ENCODE data around the gene CEP131. TPM values are rescaled to one million over a fixed set of nuclear protein-coding genes. Genes with fewer than 3 reads are reported as not detected.

CEP131 gene
- total and polyA plus RNA-seq, 4 donors, result 7.2 to 26.6 (median 18.3) TPM

GRCh38 chr17:81191646-81192045 lies 31.1 kb downstream of the CEP131 start:
- peaks cover 97% of the 10 kb centered on the region for H3K36me3 ChIP-seq (ENCODE audit: control insufficient read depth, insufficient read depth, low read length)

GRCh38 chr17:81191116-81191515 lies 31.6 kb downstream of the CEP131 start:
- Histone ChIP-seq H3K27ac (ENCODE audit: low read depth, low read length) (no peak overlapping the region), H3K4me1 (ENCODE audit: control insufficient read depth, insufficient read depth, low read length) (no peaks in the 10 kb centered on the region), H3K36me3 (ENCODE audit: control insufficient read depth, insufficient read depth, low read length) (peaks cover 91% of the 10 kb centered on the region), H3K27me3 (ENCODE audit: control insufficient read depth, insufficient read depth, low read length) (no peaks in the 10 kb centered on the region), H3K4me3 (ENCODE audit: low read depth, low read length) (no peak overlapping the region), H3K9me3 (ENCODE audit: control insufficient read depth, insufficient read depth, low read length) (no peaks in the 10 kb centered on the region)
- no peak for DNase-seq (ENCODE audit: low read depth in 4 of 6, low spot score in 6 of 6)
- 84% methylated on average over 18 of the region's 20 CpGs for WGBS (ENCODE audit: insufficient coverage)

More at GRCh38 chr17:81191646-81192045, 31.1 kb downstream of the CEP131 start:
- no peak overlapping the region for H3K4me3 ChIP-seq (ENCODE audit: low read depth, low read length)
- no peak for DNase-seq (ENCODE audit: low read depth in 4 of 6, low spot score in 6 of 6)
- H3K27ac ChIP-seq (ENCODE audit: low read depth, low read length), result no peak overlapping the region
- H3K27me3 ChIP-seq (ENCODE audit: control insufficient read depth, insufficient read depth, low read length), result no peaks in the 10 kb centered on the region
- peaks cover 2% of the 10 kb centered on the region for H3K4me1 ChIP-seq (ENCODE audit: control insufficient read depth, insufficient read depth, low read length)
- H3K9me3 ChIP-seq (ENCODE audit: control insufficient read depth, insufficient read depth, low read length), result no peaks in the 10 kb centered on the region
- WGBS (ENCODE audit: insufficient coverage), result 98% methylated on average over 11 of the region's 14 CpGs

- H3K27ac ChIP-seq (ENCODE audit: low read depth, low read length), result no peak overlapping the region
- H3K9me3 ChIP-seq (ENCODE audit: control insufficient read depth, insufficient read depth, low read length), result no peaks in the 10 kb centered on the region
- no peaks in the 10 kb centered on the region for H3K27me3 ChIP-seq (ENCODE audit: control insufficient read depth, insufficient read depth, low read length)
- H3K4me1 ChIP-seq (ENCODE audit: control insufficient read depth, insufficient read depth, low read length), result no peaks in the 10 kb centered on the region
- H3K4me3 ChIP-seq (ENCODE audit: low read depth, low read length), result no peak overlapping the region
- H3K36me3 ChIP-seq (ENCODE audit: control insufficient read depth, insufficient read depth, low read length), result peaks cover 86% of the 10 kb centered on the region
- no peak for DNase-seq (ENCODE audit: low read depth in 4 of 6, low spot score in 6 of 6)
- 96% methylated on average over 28 of the region's 28 CpGs for WGBS (ENCODE audit: insufficient coverage)
Measured at GRCh38 chr17:81190591-81190990, 32.2 kb downstream of the CEP131 start.

- 76% methylated on average over 27 of the region's 27 CpGs for WGBS (ENCODE audit: insufficient coverage)
- no peaks in the 10 kb centered on the region for H3K27me3 ChIP-seq (ENCODE audit: control insufficient read depth, insufficient read depth, low read length)
- no peak overlapping the region for H3K27ac ChIP-seq (ENCODE audit: low read depth, low read length)
- H3K4me1 ChIP-seq (ENCODE audit: control insufficient read depth, insufficient read depth, low read length), result no peaks in the 10 kb centered on the region
- H3K4me3 ChIP-seq (ENCODE audit: low read depth, low read length), result no peak overlapping the region
- peaks cover 79% of the 10 kb centered on the region for H3K36me3 ChIP-seq (ENCODE audit: control insufficient read depth, insufficient read depth, low read length)
- H3K9me3 ChIP-seq (ENCODE audit: control insufficient read depth, insufficient read depth, low read length), result no peaks in the 10 kb centered on the region
- DNase-seq (ENCODE audit: low read depth in 4 of 6, low spot score in 6 of 6), result no peak
Measured at GRCh38 chr17:81189670-81190530, 32.9 kb downstream of the CEP131 start.

- WGBS (ENCODE audit: insufficient coverage), result 97% methylated on average over 7 of the region's 7 CpGs
- H3K36me3 ChIP-seq (ENCODE audit: control insufficient read depth, insufficient read depth, low read length), result peaks cover 70% of the 10 kb centered on the region
- H3K4me3 ChIP-seq (ENCODE audit: low read depth, low read length), result no peak overlapping the region
- no peaks in the 10 kb centered on the region for H3K4me1 ChIP-seq (ENCODE audit: control insufficient read depth, insufficient read depth, low read length)
- no peaks in the 10 kb centered on the region for H3K27me3 ChIP-seq (ENCODE audit: control insufficient read depth, insufficient read depth, low read length)
- DNase-seq (ENCODE audit: low read depth in 4 of 6, low spot score in 6 of 6), result no peak
- H3K9me3 ChIP-seq (ENCODE audit: control insufficient read depth, insufficient read depth, low read length), result no peaks in the 10 kb centered on the region
- no peak overlapping the region for H3K27ac ChIP-seq (ENCODE audit: low read depth, low read length)
Measured at GRCh38 chr17:81189016-81189415, 33.7 kb downstream of the CEP131 start.

- 99% methylated on average over 10 of the region's 12 CpGs for WGBS (ENCODE audit: insufficient coverage)
- H3K27me3 ChIP-seq (ENCODE audit: control insufficient read depth, insufficient read depth, low read length), result no peaks in the 10 kb centered on the region
- no peak overlapping the region for H3K4me3 ChIP-seq (ENCODE audit: low read depth, low read length)
- H3K9me3 ChIP-seq (ENCODE audit: control insufficient read depth, insufficient read depth, low read length), result no peaks in the 10 kb centered on the region
- H3K36me3 ChIP-seq (ENCODE audit: control insufficient read depth, insufficient read depth, low read length), result peaks cover 65% of the 10 kb centered on the region
- DNase-seq (ENCODE audit: low read depth in 4 of 6, low spot score in 6 of 6), result no peak
- H3K4me1 ChIP-seq (ENCODE audit: control insufficient read depth, insufficient read depth, low read length), result no peaks in the 10 kb centered on the region
- no peak overlapping the region for H3K27ac ChIP-seq (ENCODE audit: low read depth, low read length)
Measured at GRCh38 chr17:81188491-81188840, 34.3 kb downstream of the CEP131 start.

- Histone ChIP-seq H3K4me1 (ENCODE audit: control insufficient read depth, insufficient read depth, low read length) (no peaks in the 10 kb centered on the region), H3K27me3 (ENCODE audit: control insufficient read depth, insufficient read depth, low read length) (no peaks in the 10 kb centered on the region), H3K9me3 (ENCODE audit: control insufficient read depth, insufficient read depth, low read length) (no peaks in the 10 kb centered on the region), H3K4me3 (ENCODE audit: low read depth, low read length) (no peak overlapping the region), H3K36me3 (ENCODE audit: control insufficient read depth, insufficient read depth, low read length) (peaks cover 59% of the 10 kb centered on the region), H3K27ac (ENCODE audit: low read depth, low read length) (no peak overlapping the region)
- WGBS (ENCODE audit: insufficient coverage), result 88% methylated on average over 26 of the region's 26 CpGs
- no peak for DNase-seq (ENCODE audit: low read depth in 4 of 6, low spot score in 6 of 6)
Measured at GRCh38 chr17:81187586-81188490, 34.9 kb downstream of the CEP131 start.

GRCh38 chr17:81187120-81187519 lies 35.6 kb downstream of the CEP131 start:
- WGBS (ENCODE audit: insufficient coverage), result 97% methylated on average over 10 of the region's 11 CpGs
- DNase-seq (ENCODE audit: low read depth in 4 of 6, low spot score in 6 of 6), result no peak

GRCh38 chr17:81186203-81186602 lies 36.6 kb downstream of the CEP131 start:
- Histone ChIP-seq H3K36me3 (ENCODE audit: control insufficient read depth, insufficient read depth, low read length) (peaks cover 42% of the 10 kb centered on the region), H3K4me3 (ENCODE audit: low read depth, low read length) (no peak overlapping the region), H3K4me1 (ENCODE audit: control insufficient read depth, insufficient read depth, low read length) (no peaks in the 10 kb centered on the region), H3K9me3 (ENCODE audit: control insufficient read depth, insufficient read depth, low read length) (no peaks in the 10 kb centered on the region), H3K27me3 (ENCODE audit: control insufficient read depth, insufficient read depth, low read length) (no peaks in the 10 kb centered on the region), H3K27ac (ENCODE audit: low read depth, low read length) (no peak overlapping the region)
- 88% methylated on average over 3 of the region's 7 CpGs for WGBS (ENCODE audit: insufficient coverage)
- no peak for DNase-seq (ENCODE audit: low read depth in 4 of 6, low spot score in 6 of 6)

More at GRCh38 chr17:81187120-81187519, 35.6 kb downstream of the CEP131 start:
- H3K27me3 ChIP-seq (ENCODE audit: control insufficient read depth, insufficient read depth, low read length), result no peaks in the 10 kb centered on the region
- H3K27ac ChIP-seq (ENCODE audit: low read depth, low read length), result no peak overlapping the region
- no peaks in the 10 kb centered on the region for H3K4me1 ChIP-seq (ENCODE audit: control insufficient read depth, insufficient read depth, low read length)
- no peak overlapping the region for H3K4me3 ChIP-seq (ENCODE audit: low read depth, low read length)
- H3K36me3 ChIP-seq (ENCODE audit: control insufficient read depth, insufficient read depth, low read length), result peaks cover 51% of the 10 kb centered on the region
- H3K9me3 ChIP-seq (ENCODE audit: control insufficient read depth, insufficient read depth, low read length), result no peaks in the 10 kb centered on the region
